Muscle layer of colon (tissue), 2 donors: ENCODE results near the gene GALR1.

Experiments
- H3K27ac ChIP-seq: one replicate; pipeline ENCODE4 v1.7.0; 2013; ENCODE audit warnings: low read depth, mild to moderate bottlenecking, low read length, moderate library complexity
- H3K27me3 ChIP-seq, 2 donors: one replicate each; pipeline ENCODE4 v1.7.0; 2013; ENCODE audit warnings: low read length in 2 of 2, mild to moderate bottlenecking in 2 of 2; ENCODE audit not compliant: insufficient read depth in 2 of 2, control insufficient read depth in 1 of 2
- H3K36me3 ChIP-seq: one replicate; pipeline ENCODE4 v1.7.0; 2013; ENCODE audit warnings: mild to moderate bottlenecking, low read length; ENCODE audit not compliant: insufficient read depth
- H3K4me1 ChIP-seq: one replicate; pipeline ENCODE4 v1.7.0; 2013; ENCODE audit warnings: mild to moderate bottlenecking, low read length; ENCODE audit not compliant: insufficient read depth
- H3K4me3 ChIP-seq, 2 donors: one replicate each; pipeline ENCODE4 v1.7.0; 2013; ENCODE audit warnings: low read length in 2 of 2, low read depth in 1 of 2, mild to moderate bottlenecking in 1 of 2, moderate library complexity in 1 of 2
- H3K9ac ChIP-seq: one replicate; pipeline ENCODE4 v1.7.0; 2013; ENCODE audit warnings: low read length
- H3K9me3 ChIP-seq: one replicate; pipeline ENCODE4 v1.7.0; 2013; ENCODE audit warnings: mild to moderate bottlenecking, low read length
- donor health status: abdominal sarcoma.
- donor health status: Adenocarcinoma of cecum.

GALR1 gene

DNA sequence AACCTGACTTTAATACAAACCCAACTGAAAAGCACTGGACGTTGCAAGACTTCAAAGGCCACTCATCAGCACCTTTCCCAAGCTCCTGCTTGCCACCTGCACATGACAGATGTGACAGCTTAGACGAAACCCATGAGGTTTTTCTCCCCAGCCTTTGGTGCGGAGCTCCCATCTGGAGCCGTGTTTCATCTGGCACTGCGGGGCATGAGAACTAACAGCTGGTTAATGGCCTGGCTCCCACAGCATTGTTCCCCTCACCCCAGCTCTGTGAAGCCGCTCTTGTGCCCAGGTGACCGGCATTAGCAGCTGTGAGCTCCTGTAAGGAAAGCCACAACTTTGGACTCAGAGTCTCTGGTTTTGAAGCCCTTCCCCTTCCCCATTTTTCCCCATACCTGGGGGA, 50.9 kb downstream of the GALR1 start:
- no peak overlapping the region for H3K9ac ChIP-seq
- no peaks in the 10 kb centered on the region for H3K9me3 ChIP-seq
- no peak overlapping the region for H3K27ac ChIP-seq
- no peak overlapping the region for H3K4me3 ChIP-seq
- no peaks in the 10 kb centered on the region for H3K36me3 ChIP-seq
- no peaks in the 10 kb centered on the region for H3K27me3 ChIP-seq
- no peaks in the 10 kb centered on the region for H3K4me1 ChIP-seq

DNA sequence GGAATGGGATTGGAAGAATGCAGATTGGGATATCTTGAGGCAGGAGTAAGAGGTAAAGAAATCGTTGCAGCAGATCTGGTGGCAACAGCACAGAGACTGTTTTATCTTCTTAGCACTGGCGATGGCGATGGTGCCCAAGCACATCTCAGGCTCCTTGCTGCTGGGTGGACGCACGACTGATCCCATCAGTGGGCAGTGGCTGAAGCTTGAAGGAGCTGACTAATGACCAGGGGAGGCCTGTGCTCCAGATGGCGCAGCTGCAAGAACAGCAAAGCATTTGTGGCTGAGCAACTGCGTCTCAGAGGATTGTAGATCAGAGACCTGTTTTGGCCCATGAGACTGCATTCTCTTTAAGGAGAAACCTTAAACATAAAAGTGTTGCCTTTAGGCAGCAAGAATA, 54.6 kb downstream of the GALR1 start:
- Histone ChIP-seq H3K4me1 (no peaks in the 10 kb centered on the region), H3K4me3 (no peak overlapping the region), H3K9ac (no peak overlapping the region), H3K36me3 (no peaks in the 10 kb centered on the region), H3K9me3 (no peaks in the 10 kb centered on the region), H3K27ac (no peak overlapping the region), H3K27me3 (no peaks in the 10 kb centered on the region)

DNA sequence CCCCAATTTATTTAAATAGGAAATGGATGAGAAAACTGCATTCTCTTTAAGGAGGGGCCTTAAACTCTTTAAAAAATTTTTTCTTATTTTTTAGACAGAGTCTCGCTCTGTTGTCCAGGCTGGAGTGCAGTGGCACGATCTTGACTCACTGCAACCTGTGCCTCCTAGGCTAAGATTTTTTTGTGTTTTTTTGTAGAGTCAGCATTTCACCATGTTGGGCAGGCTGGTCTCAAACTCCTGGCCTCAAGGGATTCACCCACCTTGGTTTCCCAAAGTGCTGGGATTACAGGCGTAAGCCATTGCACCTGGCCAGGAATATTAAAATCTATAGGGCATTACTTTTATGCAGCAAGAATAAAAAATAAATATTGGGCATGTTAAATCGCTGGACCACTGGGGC, 56.0 kb downstream of the GALR1 start:
- H3K36me3 ChIP-seq: no peaks in the 10 kb centered on the region
- no peaks in the 10 kb centered on the region for H3K4me1 ChIP-seq
- no peaks in the 10 kb centered on the region for H3K9me3 ChIP-seq
- H3K27ac ChIP-seq: no peak overlapping the region
- H3K27me3 ChIP-seq: no peaks in the 10 kb centered on the region
- no peak overlapping the region for H3K4me3 ChIP-seq
- H3K9ac ChIP-seq: no peak overlapping the region

DNA sequence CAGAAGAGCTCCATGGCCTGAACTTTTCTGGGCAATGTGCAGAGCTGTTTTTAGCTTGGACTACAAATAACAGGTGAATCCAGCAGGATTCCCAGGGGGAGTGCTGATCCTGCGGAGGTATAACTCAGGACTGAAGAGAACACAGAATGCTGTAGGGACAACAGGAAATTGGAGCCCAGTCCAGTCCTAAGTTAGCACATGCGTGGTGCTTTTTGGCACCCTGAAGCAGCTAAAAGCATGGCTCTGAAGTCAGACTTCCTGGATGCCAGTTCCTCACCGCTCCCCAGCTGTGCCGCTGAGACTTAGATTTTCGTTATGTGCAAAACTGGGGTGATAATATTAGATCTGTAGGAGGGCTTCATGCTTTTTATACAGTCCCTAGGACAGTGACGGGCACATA, 58.6 kb downstream of the GALR1 start:
- H3K36me3 ChIP-seq: no peaks in the 10 kb centered on the region
- H3K9ac ChIP-seq: no peak overlapping the region
- H3K4me1 ChIP-seq: no peaks in the 10 kb centered on the region
- no peak overlapping the region for H3K27ac ChIP-seq
- H3K4me3 ChIP-seq: no peak overlapping the region
- H3K27me3 ChIP-seq: no peaks in the 10 kb centered on the region
- H3K9me3 ChIP-seq: no peaks in the 10 kb centered on the region

DNA sequence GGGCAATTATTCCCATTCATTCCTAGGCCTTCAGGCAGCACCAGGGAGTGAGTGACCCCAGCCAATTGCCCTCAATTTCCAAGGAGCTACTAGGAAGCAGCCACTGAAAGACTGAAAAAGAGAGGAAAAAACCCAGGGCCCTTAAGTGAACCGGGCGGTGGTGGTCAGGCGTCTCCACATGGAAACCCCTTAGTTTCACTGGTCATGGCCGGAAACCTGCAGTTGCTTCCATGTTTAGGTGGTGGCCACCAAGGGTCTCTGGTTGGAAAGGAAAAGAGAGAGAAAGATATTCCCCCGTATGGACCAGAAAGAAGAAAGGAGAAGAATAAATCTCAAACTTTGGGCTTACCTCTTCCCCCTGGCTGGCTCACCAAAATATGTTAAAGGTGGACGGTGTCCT, 64.9 kb downstream of the GALR1 start:
- Histone ChIP-seq H3K9ac (no peak overlapping the region), H3K36me3 (no peaks in the 10 kb centered on the region), H3K9me3 (no peaks in the 10 kb centered on the region), H3K4me3 (no peak overlapping the region), H3K27ac (no peak overlapping the region), H3K4me1 (no peaks in the 10 kb centered on the region), H3K27me3 (no peaks in the 10 kb centered on the region)

DNA sequence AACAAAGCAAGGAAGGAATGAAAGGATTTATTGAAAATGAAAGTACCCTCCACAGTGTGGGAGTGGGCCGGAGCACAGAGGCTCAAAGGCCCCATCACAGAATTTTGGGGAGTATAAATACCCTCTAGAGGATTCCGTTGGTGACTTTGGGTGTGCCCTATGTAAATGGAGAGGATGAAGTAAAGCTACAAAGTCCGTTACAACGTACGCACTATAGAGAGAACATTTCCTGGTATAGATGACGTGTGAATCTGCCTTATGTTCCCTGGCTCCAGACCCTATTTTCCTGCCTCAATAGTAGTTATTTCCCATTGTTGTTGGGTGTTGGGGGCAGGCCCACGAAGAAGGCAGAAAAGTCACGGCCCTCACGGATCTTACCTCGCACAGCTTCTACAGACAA, 65.3 kb downstream of the GALR1 start:
- Histone ChIP-seq H3K4me1 (no peaks in the 10 kb centered on the region), H3K9me3 (no peaks in the 10 kb centered on the region), H3K27me3 (no peaks in the 10 kb centered on the region), H3K9ac (no peak overlapping the region), H3K27ac (no peak overlapping the region), H3K4me3 (no peak overlapping the region), H3K36me3 (no peaks in the 10 kb centered on the region)

DNA sequence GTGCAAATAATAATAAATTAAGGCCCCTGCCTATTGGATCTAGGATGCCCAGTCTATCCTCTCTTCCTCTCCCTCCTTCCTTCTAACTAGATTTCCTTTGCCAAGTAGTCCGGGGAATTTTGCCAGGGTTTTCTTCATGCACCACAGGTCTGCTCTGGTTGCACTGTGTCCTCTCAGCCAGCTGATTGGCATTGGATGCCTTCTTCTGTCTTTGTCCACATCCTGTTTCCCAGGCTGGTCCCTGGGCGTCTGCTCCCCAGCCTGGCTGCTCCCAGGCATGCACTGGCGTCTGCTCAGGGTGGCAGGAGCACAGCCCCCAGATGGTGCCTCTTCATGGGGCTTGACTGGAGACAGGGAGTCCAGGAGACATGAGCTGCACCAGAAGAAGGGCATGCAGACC, 66.4 kb downstream of the GALR1 start:
- Histone ChIP-seq H3K27ac (no peak overlapping the region), H3K27me3 (no peaks in the 10 kb centered on the region), H3K36me3 (no peaks in the 10 kb centered on the region), H3K4me1 (no peaks in the 10 kb centered on the region), H3K9me3 (no peaks in the 10 kb centered on the region), H3K4me3 (no peak overlapping the region), H3K9ac (no peak overlapping the region)

DNA sequence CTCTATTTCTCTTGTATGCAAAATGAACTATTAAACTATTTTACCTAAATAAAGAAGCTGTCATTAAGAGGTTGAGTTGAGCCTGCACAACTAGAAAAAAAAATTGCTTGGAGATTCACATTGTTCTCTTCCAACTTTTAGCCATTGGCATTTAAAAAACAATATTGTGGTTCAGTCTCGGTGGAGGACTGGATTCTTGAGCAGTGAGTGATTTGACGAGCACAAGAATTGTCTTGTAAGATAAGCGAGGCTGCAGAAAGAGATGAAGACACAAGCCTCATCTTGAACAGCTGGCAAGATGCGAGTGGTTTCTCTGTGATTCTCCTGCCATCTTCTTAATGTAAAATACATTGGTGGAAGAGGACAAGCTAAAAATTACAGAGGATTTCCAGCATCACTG, 67.0 kb downstream of the GALR1 start:
- no peak overlapping the region for H3K9ac ChIP-seq
- H3K27ac ChIP-seq: no peak overlapping the region
- no peaks in the 10 kb centered on the region for H3K9me3 ChIP-seq
- H3K4me3 ChIP-seq: no peak overlapping the region
- H3K27me3 ChIP-seq: no peaks in the 10 kb centered on the region
- H3K4me1 ChIP-seq: no peaks in the 10 kb centered on the region
- H3K36me3 ChIP-seq: no peaks in the 10 kb centered on the region

DNA sequence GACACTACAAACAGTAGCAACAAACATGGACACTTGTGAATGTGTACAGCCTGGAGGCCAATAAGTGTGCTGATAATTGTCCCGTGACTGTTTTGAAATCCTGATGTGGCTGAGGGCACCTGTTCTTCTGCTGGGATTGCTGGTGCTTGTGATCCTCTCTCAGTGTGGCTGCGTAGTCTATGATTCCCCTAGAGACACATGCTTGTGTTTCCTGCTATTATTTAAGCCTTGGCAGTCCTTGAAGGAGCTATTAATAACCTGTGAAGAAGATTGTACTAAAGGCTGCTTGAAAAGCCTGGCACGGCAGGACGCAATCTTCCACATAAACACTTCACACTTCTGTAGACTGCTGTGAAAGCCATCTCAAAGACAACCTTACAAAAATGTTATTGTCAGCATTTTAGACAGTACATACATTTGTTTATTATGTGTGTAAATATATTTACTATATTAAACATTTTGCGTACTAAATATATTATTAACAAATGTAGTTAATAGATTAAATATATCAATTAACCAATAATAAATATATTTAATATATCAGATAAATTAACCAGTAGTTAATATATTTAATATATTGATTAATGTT, 71.4 kb downstream of the GALR1 start:
- no peaks in the 10 kb centered on the region for H3K36me3 ChIP-seq
- no peaks in the 10 kb centered on the region for H3K4me1 ChIP-seq
- H3K27ac ChIP-seq: no peak overlapping the region
- no peak overlapping the region for H3K4me3 ChIP-seq
- H3K9me3 ChIP-seq: no peaks in the 10 kb centered on the region
- no peak overlapping the region for H3K9ac ChIP-seq
- H3K27me3 ChIP-seq: no peaks in the 10 kb centered on the region

DNA sequence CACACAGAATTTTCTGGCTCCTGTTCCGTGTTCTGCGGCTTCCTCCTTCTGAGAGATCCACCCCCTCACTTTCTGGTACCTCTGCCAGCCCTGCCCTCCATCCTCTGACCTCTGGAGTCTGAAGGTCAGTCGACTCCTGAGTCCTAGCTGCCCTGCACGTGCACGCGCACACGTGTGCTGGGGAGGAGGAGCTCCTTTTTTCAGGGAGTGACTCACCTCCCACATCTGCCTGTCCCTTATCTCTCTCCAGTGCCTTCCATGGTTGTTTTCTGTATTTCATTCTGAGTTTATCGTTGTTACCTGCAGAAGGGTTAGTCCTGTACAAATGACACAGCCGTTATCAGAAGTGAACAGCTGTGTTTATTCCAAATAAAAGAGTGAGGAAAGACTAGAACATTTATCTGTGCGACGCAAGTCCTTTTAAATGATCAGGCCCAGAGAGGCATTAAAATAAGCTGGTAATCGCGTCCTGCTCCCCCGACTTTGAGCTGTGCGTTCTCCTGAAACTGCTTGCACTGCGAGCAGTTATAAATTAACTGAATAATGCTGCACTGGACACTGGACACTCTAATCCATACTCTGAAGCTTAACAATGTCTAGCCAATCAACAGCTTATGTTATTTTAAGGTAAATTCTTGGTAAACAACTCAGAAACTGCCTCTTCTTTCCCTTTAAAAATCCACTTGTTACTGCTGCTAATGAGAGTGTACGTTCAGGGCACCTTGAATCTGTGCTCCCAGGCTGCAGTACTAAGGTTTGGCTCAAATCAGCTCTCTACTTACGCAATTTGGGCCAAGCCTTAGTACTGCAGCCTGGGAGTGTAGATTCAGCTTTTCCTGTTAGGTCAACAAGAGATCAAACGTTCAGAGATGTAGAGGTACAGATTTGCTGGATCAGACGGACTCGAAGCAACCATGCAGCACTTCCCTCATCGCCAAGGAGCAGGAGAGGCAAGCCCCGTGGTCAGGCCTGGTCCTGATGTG, 72.5 kb downstream of the GALR1 start:
- Histone ChIP-seq H3K4me3 (no peak overlapping the region), H3K27ac (no peak overlapping the region), H3K9me3 (no peaks in the 10 kb centered on the region), H3K4me1 (no peaks in the 10 kb centered on the region), H3K9ac (no peak overlapping the region), H3K36me3 (no peaks in the 10 kb centered on the region), H3K27me3 (no peaks in the 10 kb centered on the region)

DNA sequence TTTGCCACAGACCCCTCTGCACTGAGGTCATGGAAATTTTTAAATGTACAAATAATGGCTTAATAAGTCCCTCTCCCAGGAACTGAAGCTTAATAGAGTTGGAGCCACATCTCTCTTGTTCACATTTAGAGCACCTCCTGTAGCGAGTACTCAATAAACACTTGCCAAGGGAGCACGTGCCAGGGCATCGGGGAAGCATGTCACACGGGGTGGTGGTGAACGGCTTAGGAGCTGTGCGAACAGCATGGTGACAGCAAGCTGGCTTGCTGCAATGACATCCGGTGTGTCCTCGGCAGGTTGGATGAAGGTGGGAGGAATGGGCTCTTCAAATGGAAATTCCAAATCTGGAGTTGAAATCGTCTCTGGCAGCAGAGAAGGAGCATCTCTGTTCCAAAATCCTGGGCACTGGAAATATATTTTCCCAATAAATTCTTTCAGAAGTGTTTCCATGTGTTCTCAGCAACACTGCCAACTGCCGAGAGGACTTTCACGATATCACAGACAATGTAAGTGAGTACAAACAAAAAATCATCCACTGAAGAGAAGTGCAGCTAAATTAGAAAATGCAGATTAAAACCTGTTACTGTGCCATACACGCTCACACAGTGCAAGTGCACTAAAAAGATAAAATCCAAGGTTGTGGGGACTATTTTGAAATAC, 74.1 kb downstream of the GALR1 start:
- Histone ChIP-seq H3K27me3 (no peaks in the 10 kb centered on the region), H3K4me3 (no peak overlapping the region), H3K9me3 (no peaks in the 10 kb centered on the region), H3K9ac (no peak overlapping the region), H3K36me3 (no peaks in the 10 kb centered on the region), H3K27ac (no peak overlapping the region), H3K4me1 (no peaks in the 10 kb centered on the region)
